Uterus (tissue), 4 donors: ENCODE measurements around the gene PRSS21. TPM values are rescaled to one million over a fixed set of nuclear protein-coding genes. Genes with fewer than 3 reads are reported as not detected.

ENCODE experiments used
- DNase-seq, 2 donors: peaks; one replicate each; pipeline ENCODE4 v3.0.0-alpha.2; 2019 to 2020
- H3K27ac ChIP-seq, 2 donors: fragments of 200-600 bp; sonication (generic); 1 replicate in 1 of 2; 2 replicates in 1 of 2; pipeline ENCODE4 v1.5.1; 2016 to 2018
- H3K27me3 ChIP-seq, 2 donors: fragments of 200-600 bp; sonication (generic); one replicate each; pipeline ENCODE4 v1.5.1; 2018 to 2019; ENCODE audit warnings: control low read depth in 1 of 2
- H3K36me3 ChIP-seq, 2 donors: fragments of 200-600 bp; sonication (generic); one replicate each; pipeline ENCODE4 v1.5.1; 2019; ENCODE audit warnings: control low read depth in 1 of 2
- H3K4me1 ChIP-seq, 2 donors: fragments of 200-600 bp; sonication (generic); one replicate each; pipeline ENCODE4 v1.5.1; 2018 to 2019; ENCODE audit warnings: control low read depth in 1 of 2
- H3K4me3 ChIP-seq, 2 donors: fragments of 200-600 bp; sonication (generic); 1 replicate in 1 of 2; 2 replicates in 1 of 2; pipeline ENCODE4 v1.5.1; 2018 to 2019; ENCODE audit warnings: mild to moderate bottlenecking in 1 of 2
- H3K9me3 ChIP-seq, 2 donors: fragments of 200-600 bp; sonication (generic); one replicate each; pipeline ENCODE4 v1.5.1; 2019; ENCODE audit warnings: control low read depth in 1 of 2
- POLR2A ChIP-seq, 2 donors: fragments of 450-650 bp; IDR thresholded peaks; one replicate each; pipeline ENCODE4 v1.6.1; 2016; ENCODE audit warnings: antibody characterized with exemption in 2 of 2, mild to moderate bottlenecking in 1 of 2, moderate library complexity in 1 of 2
- intact Hi-C: fragments of 100-400 bp; cut with DNase I; formaldehyde crosslinking; loops from one replicate; pipeline ENCODE4 v1.15.1; 2023; ENCODE audit warnings: low total_unique reads
- total RNA-seq, 4 donors: library from RNA; depleted of rRNA in 3 of 4; stranded (reverse); fragments of >200 nt in 3 of 4; gene quantifications; one replicate each; pipeline versions ENCODE4 v1.1.0 to v1.2.4, GENCODE V29; 2014 to 2023
- TF ChIP-seq, protein P1 (sequence below), 4 experiments: fragments of 200-600 bp in 2 of 4; fragments of 450-650 bp in 2 of 4; sonication (generic) in 2 of 4; IDR thresholded peaks; one replicate each; pipeline ENCODE4 v1.5.1; 2016 to 2019; ENCODE audit warnings: antibody characterized with exemption in 4 of 4, mild to moderate bottlenecking in 2 of 4, moderate library complexity in 1 of 4
- donor health status: DM: yes; HTN: yes; CAD: no.

The PRSS21 gene
- total RNA-seq, 4 donors from 2014 or later = not detected

DNA sequence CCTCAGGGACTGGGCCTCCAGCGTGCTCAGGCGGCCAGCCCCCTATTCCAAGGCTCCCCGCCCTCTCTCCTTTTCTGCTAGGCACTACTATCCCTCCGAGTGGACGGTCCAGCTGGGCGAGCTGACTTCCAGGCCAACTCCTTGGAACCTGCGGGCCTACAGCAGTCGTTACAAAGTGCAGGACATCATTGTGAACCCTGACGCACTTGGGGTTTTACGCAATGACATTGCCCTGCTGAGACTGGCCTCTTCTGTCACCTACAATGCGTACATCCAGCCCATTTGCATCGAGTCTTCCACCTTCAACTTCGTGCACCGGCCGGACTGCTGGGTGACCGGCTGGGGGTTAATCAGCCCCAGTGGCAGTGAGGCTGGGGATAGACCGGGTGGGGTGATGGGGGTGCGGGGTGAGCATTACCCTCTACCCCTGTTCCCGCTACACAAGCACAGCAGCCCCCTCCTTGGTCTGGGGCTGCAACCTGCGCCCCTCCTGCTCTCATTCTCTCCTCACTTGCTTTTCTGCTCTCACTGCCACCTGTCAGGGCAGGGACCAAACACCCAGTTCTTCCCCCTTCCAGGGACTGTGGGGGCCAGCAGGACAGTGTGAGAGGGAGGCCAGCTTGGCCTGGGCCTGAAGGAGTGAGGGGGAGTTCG is 17.7 kb upstream of the PRSS21 start:
- Histone ChIP-seq H3K4me3 (no peak overlapping the region), H3K9me3 (peaks cover 0 to 9% of the 10 kb centered on the region in 2 donors), H3K36me3 (no peaks in the 10 kb centered on the region), H3K4me1 (no peaks in the 10 kb centered on the region), H3K27ac (no peak overlapping the region), H3K27me3 (no peaks in the 10 kb centered on the region)
- intact Hi-C loops = no loop called here
- DNase-seq = no peak
- no peak for TF ChIP-seq POLR2A (IDR thresholded peaks at IDR 0.05)
- TF ChIP-seq, protein P1, sequence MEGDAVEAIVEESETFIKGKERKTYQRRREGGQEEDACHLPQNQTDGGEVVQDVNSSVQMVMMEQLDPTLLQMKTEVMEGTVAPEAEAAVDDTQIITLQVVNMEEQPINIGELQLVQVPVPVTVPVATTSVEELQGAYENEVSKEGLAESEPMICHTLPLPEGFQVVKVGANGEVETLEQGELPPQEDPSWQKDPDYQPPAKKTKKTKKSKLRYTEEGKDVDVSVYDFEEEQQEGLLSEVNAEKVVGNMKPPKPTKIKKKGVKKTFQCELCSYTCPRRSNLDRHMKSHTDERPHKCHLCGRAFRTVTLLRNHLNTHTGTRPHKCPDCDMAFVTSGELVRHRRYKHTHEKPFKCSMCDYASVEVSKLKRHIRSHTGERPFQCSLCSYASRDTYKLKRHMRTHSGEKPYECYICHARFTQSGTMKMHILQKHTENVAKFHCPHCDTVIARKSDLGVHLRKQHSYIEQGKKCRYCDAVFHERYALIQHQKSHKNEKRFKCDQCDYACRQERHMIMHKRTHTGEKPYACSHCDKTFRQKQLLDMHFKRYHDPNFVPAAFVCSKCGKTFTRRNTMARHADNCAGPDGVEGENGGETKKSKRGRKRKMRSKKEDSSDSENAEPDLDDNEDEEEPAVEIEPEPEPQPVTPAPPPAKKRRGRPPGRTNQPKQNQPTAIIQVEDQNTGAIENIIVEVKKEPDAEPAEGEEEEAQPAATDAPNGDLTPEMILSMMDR (IDR thresholded peaks at IDR 0.05) = no peak

DNA sequence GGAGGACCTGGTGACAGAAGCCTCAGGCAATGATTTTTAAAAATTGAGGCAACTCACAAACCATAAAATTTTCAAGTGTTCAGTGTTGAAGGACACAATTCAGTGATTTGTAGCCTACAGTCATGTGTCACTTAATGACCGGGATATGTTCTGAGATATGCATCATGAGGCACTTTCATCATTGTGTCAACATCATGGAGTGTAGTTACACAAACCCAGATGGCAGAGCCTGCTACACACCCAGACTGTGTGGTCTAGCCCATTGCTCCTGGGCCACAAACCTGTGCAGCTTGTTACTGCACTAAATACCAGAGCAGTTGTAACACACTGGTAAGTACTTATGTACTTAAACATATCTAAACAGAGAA is 17.2 kb upstream of the PRSS21 start:
- Histone ChIP-seq H3K36me3 (no peaks in the 10 kb centered on the region), H3K9me3 (peaks cover 0 to 10% of the 10 kb centered on the region in 2 donors), H3K27me3 (no peaks in the 10 kb centered on the region), H3K4me3 (no peak overlapping the region), H3K4me1 (no peaks in the 10 kb centered on the region), H3K27ac (no peak overlapping the region)
- DNase-seq = no peak
- TF ChIP-seq POLR2A (IDR thresholded peaks at IDR 0.05) = no peak
- TF ChIP-seq, protein P1 (IDR thresholded peaks at IDR 0.05) = no peak
- intact Hi-C loops = no loop called here

DNA sequence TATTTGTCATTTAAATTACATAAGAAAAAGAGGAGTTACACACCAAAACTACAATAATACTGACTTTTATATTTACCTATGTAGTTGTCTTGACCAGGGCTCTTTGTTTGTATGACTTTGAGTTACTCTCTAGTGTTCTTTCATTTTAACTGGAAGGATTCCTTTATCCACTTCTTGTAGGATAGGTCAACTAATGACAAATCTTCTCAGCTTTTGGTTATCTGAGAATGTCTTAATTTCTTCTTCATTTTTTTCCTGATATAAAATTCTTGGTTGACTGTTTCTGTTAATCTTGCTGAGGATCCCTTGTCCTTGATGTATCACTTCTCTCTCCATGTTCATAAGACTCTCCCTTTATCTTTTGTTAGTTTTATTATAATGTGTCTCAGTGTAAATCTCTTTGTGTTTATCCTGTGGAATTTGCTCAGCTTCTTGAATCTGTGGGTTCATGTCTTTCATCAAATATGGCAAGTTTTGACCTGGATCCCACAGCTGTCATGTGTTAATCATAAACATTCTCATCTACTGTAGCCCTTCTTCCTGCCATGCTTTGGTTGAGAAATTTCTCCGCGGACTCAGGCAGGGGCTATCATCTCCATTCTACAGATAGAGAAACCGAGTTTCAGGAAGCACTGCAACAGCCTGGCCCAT is 13.4 kb upstream of the PRSS21 start:
- Histone ChIP-seq H3K27ac (no peak overlapping the region), H3K4me1 (no peaks in the 10 kb centered on the region), H3K27me3 (no peaks in the 10 kb centered on the region), H3K36me3 (no peaks in the 10 kb centered on the region), H3K4me3 (no peak overlapping the region), H3K9me3 (peaks cover 0 to 10% of the 10 kb centered on the region in 2 donors)
- TF ChIP-seq POLR2A (IDR thresholded peaks at IDR 0.05) = no peak
- TF ChIP-seq, protein P1 (IDR thresholded peaks at IDR 0.05) = no peak
- intact Hi-C loops = no loop called here
- no peak for DNase-seq

DNA sequence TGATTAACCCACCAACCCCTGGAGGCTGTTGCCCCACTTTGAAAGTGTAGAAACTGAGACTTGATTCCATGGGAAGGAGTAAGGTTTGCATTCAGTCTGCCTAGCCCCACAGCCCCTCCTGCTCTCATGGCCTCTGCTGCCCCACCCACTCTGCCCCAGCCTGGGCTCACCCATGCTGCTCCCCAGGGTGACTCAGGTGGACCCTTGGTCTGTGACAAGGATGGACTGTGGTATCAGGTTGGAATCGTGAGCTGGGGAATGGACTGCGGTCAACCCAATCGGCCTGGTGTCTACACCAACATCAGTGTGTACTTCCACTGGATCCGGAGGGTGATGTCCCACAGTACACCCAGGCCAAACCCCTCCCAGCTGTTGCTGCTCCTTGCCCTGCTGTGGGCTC is 12.3 kb upstream of the PRSS21 start:
- intact Hi-C loops = no loop called here
- H3K4me3 ChIP-seq = no peak overlapping the region
- H3K36me3 ChIP-seq = no peaks in the 10 kb centered on the region
- no peaks in the 10 kb centered on the region for H3K27me3 ChIP-seq
- no peak for DNase-seq
- no peak overlapping the region for H3K27ac ChIP-seq
- no peaks in the 10 kb centered on the region for H3K4me1 ChIP-seq
- H3K9me3 ChIP-seq = peaks cover 0 to 10% of the 10 kb centered on the region in 2 donors
- TF ChIP-seq, protein P1 (IDR thresholded peaks at IDR 0.05) = no peak
- no peak for TF ChIP-seq POLR2A (IDR thresholded peaks at IDR 0.05)

DNA sequence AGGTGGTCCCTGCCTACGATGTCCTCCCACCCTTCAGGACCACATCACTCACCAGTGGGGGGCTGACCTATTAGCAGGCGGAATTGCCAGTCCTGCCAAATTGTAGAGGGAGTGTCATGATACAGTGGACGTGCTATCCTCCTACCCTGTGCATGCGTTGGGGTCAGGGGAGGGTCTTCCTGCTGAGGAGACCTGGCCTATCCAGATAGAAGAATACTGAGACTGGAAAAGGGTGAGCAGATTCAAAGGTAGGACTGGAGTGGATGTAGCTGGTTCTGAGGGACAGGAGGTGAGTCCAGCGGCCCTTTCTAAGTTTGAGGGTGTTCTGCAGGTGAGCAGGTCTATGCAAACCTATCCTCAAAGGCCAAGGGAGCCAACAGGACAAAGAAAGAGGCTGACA is 10.8 kb upstream of the PRSS21 start:
- peaks cover 0 to 10% of the 10 kb centered on the region in 2 donors for H3K9me3 ChIP-seq
- H3K4me3 ChIP-seq = no peak overlapping the region
- H3K27me3 ChIP-seq = no peaks in the 10 kb centered on the region
- DNase-seq = no peak
- intact Hi-C loops = no loop called here
- H3K4me1 ChIP-seq = no peaks in the 10 kb centered on the region
- H3K27ac ChIP-seq = no peak overlapping the region
- TF ChIP-seq POLR2A (IDR thresholded peaks at IDR 0.05) = no peak
- H3K36me3 ChIP-seq = no peaks in the 10 kb centered on the region
